Activated gamma-delta T cell treated with Interleukin-2 at 50 U/mL for 16 hours (primary cell): Measurements from ENCODE around the gene QRICH2.
"Not testable (repeated sequence)": the region's sequence is repeated elsewhere in the genome, so short reads cannot be mapped to it uniquely, and the experiment has no call there.

Experiments used
- DNase-seq: peaks from one replicate; pipeline ENCODE4 v3.0.0-alpha.2; 2020

Gene QRICH2

DNA sequence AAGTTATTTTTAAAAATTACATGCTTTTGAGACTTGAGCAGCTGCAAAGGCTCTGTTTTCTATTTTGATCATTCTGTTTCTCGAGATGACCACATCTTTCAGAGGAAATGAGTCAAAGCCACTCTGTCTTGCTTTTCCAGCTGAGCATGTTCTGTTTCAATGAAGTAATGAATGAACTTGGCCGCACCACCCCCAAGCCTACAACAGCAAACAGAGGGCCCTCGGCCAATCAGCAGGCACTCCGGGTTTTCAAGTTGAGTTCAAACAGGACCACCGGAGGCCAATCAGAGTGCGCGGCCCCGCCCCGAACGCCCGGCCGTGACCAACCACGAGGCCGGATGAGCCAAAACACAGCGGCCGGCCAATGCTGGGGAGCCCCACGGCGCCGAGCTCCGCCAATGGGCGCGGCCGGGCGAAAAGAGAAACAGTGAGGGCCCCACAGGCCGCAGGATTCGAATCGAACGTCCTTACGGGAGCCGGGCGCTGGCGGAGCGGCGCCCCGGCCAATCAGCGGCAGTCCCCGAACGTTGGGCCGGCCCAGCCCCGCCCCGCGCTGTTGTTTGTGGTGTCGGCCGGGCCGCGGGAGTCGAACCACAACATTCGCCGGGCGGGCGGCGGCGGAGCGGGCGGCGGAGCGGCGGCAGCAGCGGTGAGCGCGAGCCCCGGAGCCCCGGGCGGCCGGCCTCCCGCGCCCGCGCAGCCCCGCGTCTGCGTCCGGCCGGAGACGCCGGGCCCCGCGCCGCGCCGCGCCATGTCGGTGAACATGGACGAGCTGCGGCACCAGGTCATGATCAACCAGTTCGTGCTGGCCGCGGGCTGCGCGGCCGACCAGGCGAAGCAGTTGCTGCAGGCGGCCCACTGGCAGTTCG is 43.1 kb downstream of the QRICH2 start, which contains the start of gene UBALD2:
UBALD2 (plus strand) TSS at position 594 of the 869 bp plus-strand sequence; CDS start at position 752, 158 bp downstream.
- DNase-seq: peak; percentile 99

DNA sequence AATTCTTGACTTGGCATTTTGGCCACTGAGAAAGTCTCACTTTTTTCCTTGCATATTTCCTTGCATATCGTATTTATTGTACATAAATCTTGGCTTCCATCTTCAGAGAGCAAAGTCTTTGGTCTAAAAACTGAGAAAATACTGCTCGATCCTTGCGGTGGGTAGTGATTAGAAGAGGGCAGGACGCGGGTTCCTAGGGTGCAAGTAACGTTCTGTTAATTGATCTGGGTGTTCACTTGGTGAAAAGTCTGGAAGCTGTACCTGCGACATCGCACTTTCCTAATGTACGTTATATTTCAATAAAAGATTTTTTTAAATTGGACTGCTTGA is 43.7 kb downstream of the QRICH2 start:
- DNase-seq: no peak

DNA sequence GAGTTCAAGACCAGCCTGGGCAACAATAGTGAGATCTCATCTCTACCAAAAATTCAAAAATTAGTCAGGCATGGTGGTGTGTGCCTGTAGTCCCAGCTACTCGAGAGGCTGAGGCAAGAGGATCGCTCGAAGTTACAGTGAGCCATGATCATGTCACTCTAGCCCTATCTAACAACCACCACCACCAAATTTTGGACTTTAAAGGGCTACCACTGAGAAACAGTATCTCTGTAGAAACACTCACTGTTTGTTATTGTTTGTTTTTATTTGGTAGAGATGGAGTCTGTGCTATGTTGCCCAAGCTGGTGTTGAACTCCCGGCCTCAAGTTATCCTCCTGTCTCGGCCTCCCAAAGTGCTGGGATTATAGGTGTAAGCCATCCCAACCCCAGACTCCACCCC is 44.2 kb downstream of the QRICH2 start:
- no peak for DNase-seq

DNA sequence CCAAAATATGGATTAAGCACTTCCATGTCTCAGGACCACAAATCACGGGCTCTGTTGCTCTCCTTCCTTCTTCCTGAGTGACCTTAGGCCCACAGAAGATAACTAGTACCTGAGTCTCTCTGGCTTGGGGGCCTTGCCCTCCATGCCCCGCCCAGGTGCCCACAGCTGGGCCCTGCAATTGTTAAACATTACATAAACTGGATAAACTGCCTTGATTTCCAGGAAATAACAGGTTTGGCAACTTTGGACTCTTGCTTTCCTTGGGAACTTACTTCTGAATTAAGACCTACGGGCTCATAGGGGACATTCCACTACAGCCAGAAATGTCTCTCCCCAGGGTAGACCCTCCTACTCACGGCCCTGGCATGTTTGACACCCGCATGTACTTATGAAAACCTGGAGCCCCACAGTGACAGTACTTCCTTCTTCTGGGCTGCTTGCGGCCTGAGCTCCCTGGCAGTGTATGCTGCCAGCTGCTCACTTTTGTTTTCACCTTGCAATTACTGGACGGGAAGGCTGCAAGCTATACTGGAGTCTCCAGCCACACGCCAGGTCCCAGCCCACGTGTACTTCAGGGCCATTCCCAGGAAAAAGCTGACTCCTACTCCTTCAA is 45.2 kb downstream of the QRICH2 start:
- DNase-seq: no peak

DNA sequence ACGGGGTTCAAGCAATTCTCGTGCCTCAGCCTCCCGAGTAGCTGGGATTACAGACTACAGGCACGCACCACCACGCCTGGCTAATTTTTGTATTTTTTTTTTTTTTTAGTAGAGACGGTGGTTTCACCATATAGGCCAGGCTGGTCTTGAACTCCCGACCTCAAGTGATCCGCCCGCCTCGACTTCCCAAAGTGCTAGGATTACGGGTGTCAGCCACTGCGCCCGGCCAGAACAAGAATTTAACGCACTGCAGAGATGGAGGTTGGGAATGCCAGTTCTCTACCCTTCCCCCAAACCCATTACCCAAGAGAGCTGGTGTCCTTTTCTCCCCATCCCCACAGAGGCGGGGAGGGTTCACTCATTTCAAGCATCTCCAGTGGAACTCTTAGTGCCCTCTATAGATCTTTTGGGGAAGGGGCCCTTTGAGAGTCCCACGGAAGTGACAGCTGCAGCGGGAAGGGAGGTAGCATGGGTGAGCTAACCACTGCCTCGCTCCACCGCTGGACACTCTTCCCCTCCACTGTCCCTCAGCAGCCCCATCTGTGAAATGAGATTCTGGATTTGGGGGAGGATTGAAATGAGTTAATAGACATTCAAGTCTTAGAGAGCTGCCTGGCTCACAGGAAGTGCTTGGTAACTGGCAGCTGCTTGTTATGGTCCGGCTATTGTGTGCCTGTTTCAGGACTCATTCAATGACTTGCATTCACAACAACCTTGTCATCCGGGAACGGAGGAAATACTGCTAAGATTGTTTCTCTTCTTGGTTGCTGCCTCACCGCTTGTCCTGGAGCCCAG is 46.5 kb downstream of the QRICH2 start:
- no peak for DNase-seq

DNA sequence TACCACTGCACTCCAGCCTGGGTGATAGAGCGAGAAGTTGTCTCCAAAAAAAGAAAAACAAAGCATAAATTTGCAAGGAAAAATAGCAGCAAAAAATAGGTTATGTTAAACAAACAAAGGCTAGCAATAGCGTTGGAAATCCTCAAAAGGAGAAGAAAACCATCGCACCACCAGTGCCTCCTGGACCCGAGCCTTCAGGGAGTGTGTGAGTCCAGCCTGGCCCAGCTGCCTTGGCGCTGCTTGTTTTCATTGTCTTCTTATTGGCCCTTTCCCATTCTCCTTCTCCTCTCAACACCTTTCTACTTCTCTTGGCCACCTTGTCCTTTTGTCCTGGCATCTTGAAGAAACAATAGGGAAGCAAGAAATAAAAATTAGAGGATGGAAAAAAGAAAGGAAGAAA is 47.4 kb downstream of the QRICH2 start:
- no peak for DNase-seq

DNA sequence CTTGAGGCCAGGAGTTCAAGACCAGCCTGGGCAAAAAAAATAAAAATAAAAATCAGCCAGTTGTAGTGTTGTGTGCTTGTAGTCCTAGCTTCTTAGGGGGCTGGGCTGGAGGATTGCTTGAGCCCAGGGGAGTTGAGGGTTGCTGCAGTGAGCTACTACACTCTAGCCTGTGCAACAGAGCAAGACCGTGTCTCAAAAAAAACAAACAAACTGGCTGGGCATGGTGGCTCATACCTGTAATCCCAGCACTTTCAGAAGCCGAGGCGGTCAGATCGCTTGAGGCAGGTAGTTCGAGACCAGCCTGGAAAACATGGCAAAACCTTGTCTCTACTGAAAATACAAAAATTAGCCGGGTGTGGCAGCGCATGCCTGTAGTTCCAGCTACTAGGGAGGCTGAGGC is 47.9 kb downstream of the QRICH2 start:
- DNase-seq: no peak

DNA sequence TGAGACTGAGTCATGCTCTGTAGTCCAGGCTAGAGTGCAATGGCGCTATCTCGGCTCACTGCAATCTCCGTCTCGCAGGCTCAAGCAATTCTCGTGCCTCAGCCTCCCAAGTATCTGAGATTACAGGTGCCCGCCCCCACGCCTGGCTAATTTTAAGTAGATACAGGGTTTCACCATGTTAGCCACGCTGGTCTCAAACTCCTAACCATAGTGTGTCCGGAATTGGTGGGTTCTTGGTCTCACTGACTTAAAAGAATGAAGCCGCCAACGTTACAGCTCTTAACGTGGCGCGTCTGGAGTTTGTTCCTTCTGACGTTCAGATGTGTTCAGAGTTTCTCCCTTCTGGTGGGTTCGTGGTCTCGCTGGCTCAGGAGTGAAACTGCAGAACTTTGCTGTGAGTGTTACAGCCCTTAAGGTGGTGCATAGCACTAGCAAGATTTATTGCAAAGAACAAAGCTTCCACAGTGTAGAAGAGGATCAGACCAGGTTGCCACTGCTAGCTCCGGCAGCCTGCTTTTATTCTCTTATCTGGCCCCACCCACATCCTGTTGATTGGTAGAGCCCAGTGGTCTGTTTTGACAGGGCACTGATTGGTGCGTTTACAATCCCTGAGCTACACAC is 51.5 kb downstream of the QRICH2 start:
- DNase-seq: peak; percentile 47

DNA sequence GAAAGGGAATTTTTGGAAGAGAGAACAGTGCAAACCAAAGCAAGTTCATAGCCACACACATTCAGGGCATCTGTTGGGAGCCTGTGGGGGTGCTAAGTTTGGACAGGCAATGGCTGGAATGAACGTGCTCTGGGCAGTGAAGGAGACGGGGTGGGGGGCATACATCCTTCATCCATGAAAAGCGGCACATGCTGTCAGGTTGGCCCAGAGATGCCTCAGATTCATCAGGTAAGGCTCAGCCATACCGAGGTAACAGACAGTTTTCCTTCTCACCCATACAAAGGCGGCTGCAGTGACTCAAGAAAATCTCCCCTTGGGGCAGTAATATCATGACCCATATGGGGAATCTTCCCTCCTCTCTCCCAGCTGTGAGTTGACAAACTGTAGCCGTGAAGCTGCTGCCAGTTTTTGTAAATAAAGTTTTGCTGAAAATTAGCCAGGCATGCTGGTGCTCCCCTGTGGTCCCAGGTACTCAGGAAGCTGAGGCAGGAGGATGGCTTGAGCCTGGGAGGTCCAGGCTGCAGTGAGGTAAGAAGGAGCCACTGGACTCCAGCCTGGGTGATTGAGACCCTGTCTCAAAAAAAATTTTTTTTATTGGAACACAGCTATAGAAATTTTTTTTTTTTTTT is 52.2 kb downstream of the QRICH2 start:
- DNase-seq: no peak

DNA sequence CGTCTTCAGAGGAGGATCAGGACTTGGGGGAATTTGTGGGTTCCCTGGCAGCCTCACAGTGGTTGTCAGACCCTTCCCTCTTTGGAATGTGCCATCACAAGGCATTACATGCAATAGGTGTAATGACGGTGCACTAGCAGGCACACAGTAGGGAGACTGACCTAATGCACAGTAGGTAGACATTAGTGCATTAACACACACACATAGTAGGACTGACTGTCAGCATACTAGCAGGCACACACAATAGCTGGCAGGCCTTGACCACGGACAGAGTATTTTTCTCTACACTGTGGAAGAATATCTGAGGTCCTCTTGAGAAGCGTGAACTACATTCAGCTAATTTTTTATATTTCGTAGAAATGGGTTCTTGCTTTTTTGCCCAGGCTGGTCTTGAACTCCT is 53.8 kb downstream of the QRICH2 start:
- DNase-seq: no peak

DNA sequence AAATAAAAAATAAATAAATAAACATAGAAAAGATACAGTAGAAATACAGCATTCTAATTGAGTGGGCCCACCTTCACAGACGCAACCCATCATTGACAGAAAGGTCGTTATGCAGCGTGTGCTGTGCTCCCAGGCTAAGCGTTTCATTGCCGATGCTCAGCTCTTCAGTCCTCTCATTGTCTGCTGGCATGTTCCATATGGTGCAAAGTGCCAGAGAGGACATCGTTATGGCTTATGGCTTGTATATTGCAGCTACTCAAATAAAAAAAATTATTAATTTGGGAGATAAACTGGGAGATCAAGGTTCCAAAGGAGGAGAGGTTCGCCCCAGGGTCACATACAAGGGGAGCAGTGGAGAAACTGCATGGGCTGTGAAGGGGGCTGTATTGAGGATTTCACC is 54.2 kb downstream of the QRICH2 start:
- no peak for DNase-seq

DNA sequence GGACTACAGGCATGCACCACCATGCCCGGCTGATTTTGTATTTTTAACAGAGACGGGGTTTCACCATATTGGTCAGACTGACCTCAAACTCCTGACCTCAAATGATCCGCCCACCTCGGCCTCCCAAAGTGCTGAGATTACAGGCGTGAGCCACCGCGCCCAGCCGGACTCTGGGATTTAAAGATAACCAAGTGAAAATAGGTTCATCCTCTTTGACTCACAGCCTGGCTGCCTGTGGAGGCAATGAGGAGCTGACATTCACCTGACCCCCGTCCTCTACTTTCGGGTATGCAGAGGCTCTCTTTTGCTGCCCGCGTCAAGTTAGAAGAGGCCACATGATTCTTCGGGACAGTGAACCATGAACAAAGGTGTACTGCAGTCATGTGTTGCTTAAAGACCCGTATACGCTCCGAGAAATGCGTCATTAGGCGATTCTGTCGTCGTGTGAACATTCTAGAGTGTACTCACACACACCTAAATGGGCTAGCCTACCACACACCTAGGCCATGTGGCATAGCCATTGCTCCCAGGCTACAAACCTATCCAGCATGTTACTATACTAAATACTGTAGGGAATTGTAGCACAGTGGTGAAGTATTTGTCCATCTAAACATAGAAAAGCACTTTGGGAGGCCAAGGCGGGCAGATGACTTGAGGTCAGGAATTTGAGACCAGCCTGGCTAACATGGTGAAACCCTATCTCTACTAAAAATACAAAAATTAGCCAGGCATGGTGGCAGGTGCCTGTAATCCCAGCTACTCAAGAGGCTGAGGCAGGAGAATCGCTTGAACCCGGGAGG is 54.9 kb downstream of the QRICH2 start:
- not testable (repeated sequence) for DNase-seq

DNA sequence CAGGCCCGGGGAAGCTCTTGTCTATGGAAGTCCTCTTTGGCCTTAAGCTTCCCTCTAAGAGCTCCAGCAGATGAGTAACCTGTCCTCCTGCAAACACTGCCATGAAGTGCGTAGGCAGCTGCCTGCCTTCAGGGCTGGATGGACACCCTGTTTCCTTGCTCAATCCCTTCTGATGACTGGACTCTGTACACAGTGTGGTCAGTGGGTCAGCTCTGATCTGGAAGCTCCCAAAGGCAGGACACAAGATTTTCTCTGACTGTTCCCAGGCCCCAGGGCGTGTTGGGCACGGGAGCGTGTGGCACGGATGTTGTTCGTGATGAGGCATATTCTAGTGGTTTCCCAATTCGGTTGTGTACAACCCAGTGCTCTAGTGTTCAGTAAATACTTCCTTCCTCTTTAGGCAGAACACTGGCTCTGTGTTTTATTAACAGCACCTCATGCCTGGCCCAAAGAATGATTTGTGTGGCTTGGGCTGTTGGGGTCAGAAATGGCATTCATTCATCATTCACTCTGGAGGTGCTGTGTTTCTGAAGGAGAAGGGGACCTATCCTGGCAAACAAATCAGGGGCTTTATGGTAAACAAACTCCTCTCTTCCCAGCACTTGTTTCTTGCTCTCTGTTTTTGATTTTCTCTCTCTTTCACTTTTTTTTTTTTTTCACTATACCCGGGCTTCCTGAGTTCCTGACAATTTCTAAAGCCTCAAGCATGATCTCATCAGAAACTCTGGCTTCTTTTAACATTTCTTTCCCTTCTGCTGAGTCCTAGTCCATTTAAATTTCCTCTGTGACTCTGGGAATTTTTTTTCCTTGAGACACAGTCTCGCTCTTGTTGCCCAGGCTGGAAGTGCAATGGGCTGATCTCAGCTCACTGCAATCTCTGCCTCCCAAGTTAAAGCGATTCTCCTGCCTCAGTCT is 55.8 kb downstream of the QRICH2 start:
- no peak for DNase-seq

DNA sequence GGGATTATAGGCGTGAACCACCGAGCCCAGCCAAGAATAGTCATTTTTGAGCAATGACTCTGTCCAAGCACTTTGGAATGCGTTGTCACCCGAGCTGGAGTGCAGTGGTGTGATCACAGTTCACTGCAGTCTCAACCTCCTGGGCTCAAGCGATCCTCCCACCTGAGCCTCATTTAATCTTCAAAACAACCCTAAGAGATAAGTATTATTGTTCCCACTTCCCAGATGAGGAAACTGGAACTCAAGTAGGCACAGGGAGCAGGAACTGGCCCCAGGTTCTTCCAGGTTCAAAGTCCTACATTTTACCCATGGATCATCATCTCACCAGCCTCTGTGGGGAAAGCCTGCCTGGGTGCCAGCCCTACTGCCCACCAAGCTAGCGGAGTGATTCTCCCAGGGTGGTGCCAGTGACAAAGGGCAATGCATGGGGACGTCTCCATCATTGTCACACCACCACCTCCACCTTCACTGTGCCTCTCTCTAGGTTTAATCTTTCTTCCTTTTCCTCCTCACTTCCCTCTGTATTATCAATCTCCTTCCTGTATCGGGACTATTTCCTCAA is 56.5 kb downstream of the QRICH2 start:
- DNase-seq: no peak

DNA sequence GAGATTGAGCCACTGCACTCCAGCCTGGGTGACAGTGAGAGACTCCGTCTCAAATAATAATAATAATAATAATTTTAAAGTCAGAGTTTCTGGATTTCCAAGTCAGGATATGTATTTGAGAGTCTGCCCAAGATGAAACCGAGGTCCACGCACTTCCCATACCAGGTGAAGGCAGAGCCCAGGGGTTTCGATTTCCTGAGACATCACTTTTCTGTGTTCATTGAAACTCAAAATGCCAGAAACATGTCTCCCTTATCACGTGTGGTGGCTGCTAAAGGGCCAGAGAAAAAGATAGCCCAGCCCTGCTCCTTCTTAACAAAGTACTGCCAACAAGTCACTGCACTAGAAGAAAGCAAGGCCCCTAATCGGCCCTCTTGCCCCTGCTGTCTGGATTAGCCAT is 57.9 kb downstream of the QRICH2 start:
- no peak for DNase-seq

DNA sequence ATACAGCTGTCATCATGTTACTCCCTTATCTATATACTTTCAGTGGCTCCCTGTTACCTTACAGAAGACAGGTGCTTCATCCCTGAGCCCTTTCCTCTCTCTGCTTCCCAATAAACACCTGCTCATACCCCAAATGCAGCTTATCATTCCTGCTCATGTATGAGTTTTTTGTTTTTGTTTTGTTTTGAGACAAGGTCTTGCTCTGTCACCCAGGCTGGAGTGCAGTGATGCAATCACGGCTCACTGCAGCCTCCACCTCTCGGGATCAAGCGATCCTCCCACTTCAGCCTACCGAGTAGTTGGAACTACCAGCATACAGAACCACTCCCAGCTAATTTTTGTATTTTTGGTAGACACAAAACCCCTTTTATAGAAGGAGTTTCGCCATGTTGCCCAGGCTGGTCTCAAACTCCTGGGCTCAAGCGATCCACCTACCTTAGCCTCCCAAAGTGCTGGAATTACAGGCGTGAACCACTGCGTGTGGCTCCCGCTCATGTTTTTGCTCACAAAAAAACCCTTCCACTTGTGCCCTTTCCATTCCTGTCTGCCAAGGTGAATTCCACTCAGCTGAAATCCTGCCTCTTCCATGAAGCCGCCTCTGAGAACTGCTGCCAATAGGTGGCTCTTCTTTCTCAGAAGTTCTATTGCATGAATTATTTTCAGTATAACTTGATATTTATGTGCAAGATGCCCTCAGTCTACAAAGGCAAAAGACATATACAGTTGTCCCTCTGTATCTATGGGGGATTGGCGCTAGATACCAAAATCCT is 59.9 kb downstream of the QRICH2 start:
- DNase-seq: no peak

DNA sequence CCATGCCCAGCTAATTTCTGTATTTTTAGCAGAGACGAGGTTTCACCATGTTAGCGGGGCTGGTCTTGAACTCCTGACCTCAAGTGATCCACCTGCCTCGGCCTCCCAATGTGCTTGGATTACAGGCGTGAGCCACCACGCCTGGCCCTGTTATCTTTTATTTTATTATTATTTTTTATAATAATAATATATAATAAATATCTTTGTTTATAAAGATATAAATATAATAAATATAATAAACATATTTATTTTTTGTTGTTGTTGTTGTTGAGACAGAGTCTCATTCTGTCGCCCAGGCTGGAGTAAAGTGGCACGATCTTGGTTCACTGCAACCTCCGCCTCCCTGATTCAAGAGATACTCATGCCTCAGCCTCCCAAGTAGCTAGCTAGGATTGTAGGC is 60.8 kb downstream of the QRICH2 start:
- no peak for DNase-seq

DNA sequence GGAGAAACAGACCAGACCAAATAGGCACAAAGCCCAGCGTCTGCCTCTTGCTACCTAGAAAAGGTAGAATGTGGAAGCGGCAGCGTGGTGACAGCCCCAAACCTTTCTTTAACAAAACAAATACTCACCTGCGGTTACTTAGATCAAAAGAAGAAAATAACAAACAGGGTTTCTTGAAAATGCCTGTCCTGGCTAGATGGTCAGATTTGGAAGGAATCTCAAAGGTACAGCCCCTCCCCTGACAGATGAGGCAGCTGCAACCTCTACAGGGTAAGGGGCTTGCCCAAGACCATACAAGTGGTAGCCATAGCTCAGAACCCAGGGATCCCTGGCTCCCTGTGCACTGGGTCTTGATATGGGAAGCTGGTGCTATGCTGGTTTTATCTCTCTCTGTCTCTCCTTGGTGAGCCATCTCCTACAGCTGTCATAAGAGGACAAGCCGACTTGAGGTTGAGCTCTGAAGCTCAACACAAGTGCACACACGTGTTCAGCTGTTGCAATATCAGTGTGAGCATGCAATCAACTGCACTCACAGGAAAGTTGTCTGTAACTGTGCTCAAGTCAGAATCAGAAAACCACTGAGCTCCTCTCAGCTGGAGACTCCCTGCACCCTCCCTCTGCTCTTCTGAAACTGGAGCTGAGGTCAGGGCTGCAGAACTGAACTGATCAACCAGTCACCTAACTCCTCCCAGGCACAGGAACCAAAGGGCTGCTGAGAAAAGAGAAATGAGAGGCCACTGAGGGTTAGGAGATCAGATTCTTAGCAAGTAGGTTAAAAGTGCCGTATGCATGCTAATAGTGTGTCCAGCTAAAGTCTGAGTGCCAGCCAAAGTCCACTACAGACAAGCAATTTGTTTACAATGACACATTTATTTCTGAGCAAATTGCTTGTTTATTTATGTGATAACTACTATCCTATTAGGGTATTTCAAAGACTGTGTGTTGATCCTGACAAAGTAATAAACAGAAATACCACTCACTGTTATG is 61.7 kb downstream of the QRICH2 start:
- no peak for DNase-seq
